Fibroblast of lung (primary cell): ENCODE results near the gene UPK3A. TPM values are rescaled to one million over a fixed set of nuclear protein-coding genes. Genes with fewer than 3 reads are reported as not detected.

Source experiments
- DNase-seq, 2 donors: peaks; one replicate each; pipeline versions ENCODE4 v3.0.0 to v3.0.0-alpha.2; 2010; ENCODE audit warnings: low read depth in 2 of 2
- H2AFZ ChIP-seq: 2 replicates; pipeline ENCODE4 v1.5.1; 2012; ENCODE audit warnings: low read length, control low read depth, inconsistent platforms
- H3K27ac ChIP-seq: 2 replicates; pipeline ENCODE4 v1.5.1; 2011; ENCODE audit warnings: low read length, control low read depth; ENCODE audit not compliant: insufficient read depth
- H3K27me3 ChIP-seq: 2 replicates; pipeline ENCODE4 v1.5.1; 2011; ENCODE audit warnings: mild to moderate bottlenecking, low read length; ENCODE audit not compliant: control insufficient read depth, insufficient read depth
- H3K36me3 ChIP-seq: 2 replicates; pipeline ENCODE4 v1.5.1; 2011; ENCODE audit warnings: low read length; ENCODE audit not compliant: control insufficient read depth, insufficient read depth
- H3K4me1 ChIP-seq: 2 replicates; pipeline ENCODE4 v1.5.1; 2011; ENCODE audit warnings: low read length; ENCODE audit not compliant: control insufficient read depth, insufficient read depth; ENCODE audit errors: extremely low read depth
- H3K4me2 ChIP-seq: 2 replicates; pipeline ENCODE4 v1.5.1; 2011; ENCODE audit warnings: low read length, control low read depth; ENCODE audit not compliant: insufficient read depth; ENCODE audit errors: extremely low read depth
- H3K4me3 ChIP-seq, 4 experiments: fragments of 200-600 bp in 1 of 4; sonication (generic) in 1 of 4; replicated peaks in 1 of 4; 2 replicates each; pipeline ENCODE4 v1.5.1; 2011 to 2016; ENCODE audit warnings: low read length in 4 of 4, low read depth in 3 of 4, mild to moderate bottlenecking in 3 of 4, control low read depth in 2 of 4, inconsistent platforms in 1 of 4, mixed read lengths in 1 of 4; ENCODE audit not compliant: insufficient read depth in 1 of 4; ENCODE audit errors: control extremely low read depth in 1 of 4
- H3K79me2 ChIP-seq: 2 replicates; pipeline ENCODE4 v1.5.1; 2012; ENCODE audit warnings: mild to moderate bottlenecking, low read length, inconsistent platforms; ENCODE audit not compliant: control insufficient read depth, insufficient read depth
- H3K9ac ChIP-seq: 2 replicates; pipeline ENCODE4 v1.5.1; 2011; ENCODE audit warnings: mild to moderate bottlenecking, low read length, control low read depth; ENCODE audit not compliant: insufficient read depth
- H3K9me3 ChIP-seq: 2 replicates; pipeline ENCODE4 v1.5.1; 2012; ENCODE audit warnings: low read depth, low read length; ENCODE audit not compliant: control insufficient read depth, insufficient read depth
- H4K20me1 ChIP-seq: 2 replicates; pipeline ENCODE4 v1.5.1; 2011; ENCODE audit warnings: low read length; ENCODE audit not compliant: control insufficient read depth, insufficient read depth; ENCODE audit errors: extremely low read depth
- EZH2 ChIP-seq: IDR thresholded peaks from 2 replicates; pipeline ENCODE4 v1.5.1; 2012; ENCODE audit warnings: low read length, control low read depth, mild to moderate bottlenecking; ENCODE audit errors: missing control alignments
- polyA plus RNA-seq, 2 donors: library from polyadenylated mRNA; depleted of rRNA in 1 of 2; stranded (reverse) in 1 of 2; unstranded in 1 of 2; fragments of >200 nt; gene quantifications; 2 replicates each; pipeline ENCODE4 v1.2.1, GENCODE V29; 2011 to 2012; ENCODE audit warnings: missing spikeins in 1 of 2
- total RNA-seq: library from RNA; depleted of rRNA; stranded (reverse); fragments of >200 nt; gene quantifications from 2 replicates; pipeline ENCODE4 v1.2.1, GENCODE V29; 2014
- TF ChIP-seq, protein P1 (sequence below), 2 donors: IDR thresholded peaks in 1 of 2; conservative IDR thresholded peaks in 1 of 2; 1 replicate in 1 of 2; 2 replicates in 1 of 2; pipeline ENCODE4 v1.5.1; 2011 to 2012; ENCODE audit warnings: low read length in 2 of 2, control low read depth in 1 of 2, inconsistent platforms in 1 of 2, low read depth in 1 of 2, mild to moderate bottlenecking in 1 of 2

The UPK3A gene
- total and polyA plus RNA-seq, 2 donors (not counting 1 experiment from before 2014, with no cell fraction given), result not detected

DNA sequence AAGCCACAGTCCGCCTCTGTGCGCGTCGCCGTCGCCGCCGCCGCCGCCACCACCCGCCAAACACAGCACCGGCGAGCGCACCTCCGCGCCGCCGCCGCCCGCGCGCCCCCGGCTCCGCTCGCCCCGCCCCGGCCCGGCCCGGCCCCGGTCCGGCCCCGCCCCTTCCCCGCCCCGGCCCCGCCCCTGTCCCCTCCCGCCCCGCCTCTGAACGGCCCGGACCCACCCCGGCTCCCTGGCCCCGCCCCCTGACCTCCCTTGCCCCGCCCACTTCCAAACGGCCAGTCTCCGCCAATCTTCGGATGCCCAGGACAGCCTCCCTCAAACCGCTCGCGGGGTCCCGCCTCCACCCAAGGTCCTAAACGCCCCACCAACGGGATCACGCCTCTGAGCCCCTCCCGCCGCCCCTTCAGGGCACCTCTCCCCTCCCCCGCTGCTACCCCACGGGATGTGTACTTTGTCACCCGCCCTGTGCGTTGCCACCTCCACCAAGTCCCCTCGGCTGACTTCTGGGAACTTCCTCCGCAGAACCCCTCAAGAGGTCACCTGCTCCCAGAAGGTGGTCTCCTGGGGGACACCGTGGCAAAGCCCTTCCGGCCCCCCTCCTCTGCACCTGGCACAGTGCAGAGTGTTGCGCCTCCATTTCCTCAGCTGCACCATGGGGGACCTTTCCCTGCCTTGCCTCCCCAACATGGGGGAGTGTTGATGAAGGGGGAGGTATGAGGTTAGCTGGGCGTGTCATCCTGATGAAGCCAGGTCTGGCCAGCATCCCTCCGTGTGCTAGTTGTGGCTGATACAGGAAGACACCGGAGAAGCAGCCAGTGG, 43.7 kb upstream of the UPK3A start, which contains the start of gene KIAA0930:
KIAA0930 (minus strand) TSS at position 85 of the 822 bp plus-strand sequence. CDS start 191 bp downstream, outside the sequence.
- Histone ChIP-seq H3K4me3 (peak within 1 kb of the TSS; percentile 61 to 73 (median 71)), H3K4me1 (peaks cover 3% of the 10 kb centered on the region), H3K4me2 (peak within 1 kb of the TSS; percentile 88), H3K79me2 (no peaks in the 10 kb centered on the region), H3K27me3 (no peaks in the 10 kb centered on the region), H3K36me3 (no peaks in the 10 kb centered on the region), H3K9ac (peak within 1 kb of the TSS; percentile 58), H3K9me3 (no peaks in the 10 kb centered on the region), H2AFZ (peak within 1 kb of the TSS; percentile 57), H4K20me1 (no peaks in the 10 kb centered on the region), H3K27ac (no peak within 1 kb of the TSS)
- no peak for TF ChIP-seq EZH2
- TF ChIP-seq, protein P1, sequence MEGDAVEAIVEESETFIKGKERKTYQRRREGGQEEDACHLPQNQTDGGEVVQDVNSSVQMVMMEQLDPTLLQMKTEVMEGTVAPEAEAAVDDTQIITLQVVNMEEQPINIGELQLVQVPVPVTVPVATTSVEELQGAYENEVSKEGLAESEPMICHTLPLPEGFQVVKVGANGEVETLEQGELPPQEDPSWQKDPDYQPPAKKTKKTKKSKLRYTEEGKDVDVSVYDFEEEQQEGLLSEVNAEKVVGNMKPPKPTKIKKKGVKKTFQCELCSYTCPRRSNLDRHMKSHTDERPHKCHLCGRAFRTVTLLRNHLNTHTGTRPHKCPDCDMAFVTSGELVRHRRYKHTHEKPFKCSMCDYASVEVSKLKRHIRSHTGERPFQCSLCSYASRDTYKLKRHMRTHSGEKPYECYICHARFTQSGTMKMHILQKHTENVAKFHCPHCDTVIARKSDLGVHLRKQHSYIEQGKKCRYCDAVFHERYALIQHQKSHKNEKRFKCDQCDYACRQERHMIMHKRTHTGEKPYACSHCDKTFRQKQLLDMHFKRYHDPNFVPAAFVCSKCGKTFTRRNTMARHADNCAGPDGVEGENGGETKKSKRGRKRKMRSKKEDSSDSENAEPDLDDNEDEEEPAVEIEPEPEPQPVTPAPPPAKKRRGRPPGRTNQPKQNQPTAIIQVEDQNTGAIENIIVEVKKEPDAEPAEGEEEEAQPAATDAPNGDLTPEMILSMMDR (conservative IDR thresholded peaks at IDR 0.05 in 1 of 2, IDR thresholded peaks at IDR 0.05 in 1 of 2; ENCODE audit: low read depth in 1 of 2, low read length in 2 of 2), result no peak
- peak; percentile 49 to 64 for DNase-seq

DNA sequence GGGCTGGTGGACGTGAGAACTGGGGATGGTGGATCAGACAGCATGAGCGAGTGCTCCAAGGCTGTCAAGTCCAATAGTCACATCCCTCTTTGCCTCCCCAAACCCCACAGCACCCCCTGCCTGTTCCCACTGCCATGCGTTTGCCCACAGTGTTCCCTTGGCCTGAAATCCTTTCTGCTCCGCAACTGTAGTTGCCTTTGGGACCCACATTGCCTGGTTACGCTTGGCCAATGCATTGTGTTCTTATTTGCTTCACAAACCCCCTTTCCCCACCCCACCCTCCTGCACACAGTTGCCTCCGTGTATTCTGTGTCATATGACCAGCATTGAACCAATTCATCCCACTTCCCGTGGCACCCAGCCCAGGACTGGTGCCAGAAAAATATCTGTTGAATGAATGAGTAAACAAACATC, 42.0 kb upstream of the UPK3A start:
- no peak for TF ChIP-seq EZH2
- TF ChIP-seq, protein P1 (conservative IDR thresholded peaks at IDR 0.05 in 1 of 2, IDR thresholded peaks at IDR 0.05 in 1 of 2; ENCODE audit: low read depth in 1 of 2, low read length in 2 of 2), result no peak
- peaks cover 6% of the 10 kb centered on the region for H3K4me1 ChIP-seq

DNA sequence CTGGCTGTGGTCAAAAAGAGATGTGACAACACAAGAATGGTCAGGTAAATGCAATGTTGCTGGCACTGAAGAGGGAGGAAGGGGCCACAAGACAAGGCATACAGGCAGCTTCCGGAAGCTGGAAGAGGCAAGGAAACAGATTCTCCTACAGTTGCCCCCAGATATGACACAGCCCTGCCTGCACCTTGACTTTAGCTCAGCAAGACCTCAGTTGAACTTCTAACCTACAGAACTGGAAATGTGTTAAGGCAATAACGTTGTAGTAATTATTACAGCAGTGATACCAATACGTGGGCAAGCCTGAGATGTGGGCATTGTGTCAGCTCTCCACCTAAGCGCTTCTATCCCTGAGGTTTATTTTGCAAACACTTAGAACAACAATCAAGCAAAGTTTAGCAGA, 39.8 kb upstream of the UPK3A start:
- TF ChIP-seq, protein P1 (conservative IDR thresholded peaks at IDR 0.05 in 1 of 2, IDR thresholded peaks at IDR 0.05 in 1 of 2; ENCODE audit: low read depth in 1 of 2, low read length in 2 of 2), result no peak
- no peak for TF ChIP-seq EZH2
- H2AFZ ChIP-seq, result no peak overlapping the region
- DNase-seq, result no peak
- H3K27me3 ChIP-seq, result peaks cover 2% of the 10 kb centered on the region
- H3K79me2 ChIP-seq, result no peaks in the 10 kb centered on the region
- peaks cover 5% of the 10 kb centered on the region for H3K4me1 ChIP-seq
- no peak overlapping the region for H3K9ac ChIP-seq
- H3K9me3 ChIP-seq, result no peaks in the 10 kb centered on the region
- H3K36me3 ChIP-seq, result no peaks in the 10 kb centered on the region
- no peak overlapping the region for H3K27ac ChIP-seq
- H3K4me3 ChIP-seq, result no peak overlapping the region
- no peak overlapping the region for H3K4me2 ChIP-seq
- no peaks in the 10 kb centered on the region for H4K20me1 ChIP-seq

More for the DNA sequence above, 42.0 kb upstream of the UPK3A start:
- Histone ChIP-seq H3K9me3 (no peaks in the 10 kb centered on the region), H3K36me3 (no peaks in the 10 kb centered on the region), H3K4me2 (no peak overlapping the region), H3K4me3 (no peak overlapping the region), H2AFZ (no peak overlapping the region), H3K27ac (no peak overlapping the region), H3K27me3 (no peaks in the 10 kb centered on the region), H3K9ac (no peak overlapping the region), H3K79me2 (no peaks in the 10 kb centered on the region), H4K20me1 (no peaks in the 10 kb centered on the region)
- no peak for DNase-seq
